Endodermal cell (in vitro differentiated cells): Measurements from ENCODE around the gene ELAVL2. TPM values are rescaled to one million over a fixed set of nuclear protein-coding genes. Genes with fewer than 3 reads are reported as not detected.

ENCODE experiments used
- DNase-seq: peaks from one replicate; pipeline ENCODE4 v3.0.0-alpha.2; 2017
- H3K27ac ChIP-seq: 2 replicates; pipeline ENCODE4 v1.5.1; 2013; ENCODE audit warnings: mild to moderate bottlenecking, low read depth, low read length, moderate library complexity
- H3K27me3 ChIP-seq: 2 replicates; pipeline ENCODE4 v1.6.1; 2013; ENCODE audit warnings: mild to moderate bottlenecking, low read length, moderate library complexity; ENCODE audit not compliant: insufficient read depth, control insufficient read depth, poor library complexity, severe bottlenecking
- H3K36me3 ChIP-seq: 2 replicates; pipeline ENCODE4 v1.7.0; 2013; ENCODE audit warnings: mild to moderate bottlenecking, low read length, moderate library complexity; ENCODE audit not compliant: control insufficient read depth, insufficient read depth
- H3K4me1 ChIP-seq: one replicate; pipeline ENCODE4 v1.7.0; 2013; ENCODE audit warnings: low read length; ENCODE audit not compliant: control insufficient read depth, insufficient read depth
- H3K4me3 ChIP-seq: 2 replicates; pipeline ENCODE4 v1.5.1; 2013; ENCODE audit warnings: mild to moderate bottlenecking, low read length, moderate library complexity
- H3K9ac ChIP-seq: 2 replicates; pipeline ENCODE4 v1.6.1; 2013; ENCODE audit warnings: mild to moderate bottlenecking, low read length, moderate library complexity; ENCODE audit not compliant: poor library complexity, severe bottlenecking; ENCODE audit errors: extremely low read depth
- H3K9me3 ChIP-seq: 2 replicates; pipeline ENCODE4 v1.6.1; 2013; ENCODE audit warnings: mild to moderate bottlenecking, low read length, moderate library complexity; ENCODE audit not compliant: control insufficient read depth
- H3K27ac Mint-ChIP-seq: 2 replicates; pipeline ENCODE4 v1.8.0; 2020; ENCODE audit warnings: mixed read lengths
- H3K27me3 Mint-ChIP-seq: 2 replicates; pipeline ENCODE4 v1.8.0; 2021; ENCODE audit warnings: mild to moderate bottlenecking, mixed read lengths; ENCODE audit not compliant: insufficient read depth
- H3K36me3 Mint-ChIP-seq: 2 replicates; pipeline ENCODE4 v1.8.0; 2020; ENCODE audit warnings: low read depth, mixed read lengths
- H3K4me1 Mint-ChIP-seq: 2 replicates; pipeline ENCODE4 v1.8.0; 2020; ENCODE audit warnings: mixed read lengths
- H3K4me3 Mint-ChIP-seq: 2 replicates; pipeline ENCODE4 v1.8.0; 2020; ENCODE audit warnings: mild to moderate bottlenecking, moderate library complexity, mixed read lengths
- H3K9me3 Mint-ChIP-seq: 2 replicates; pipeline ENCODE4 v1.8.0; 2020; ENCODE audit warnings: mild to moderate bottlenecking, mixed read lengths
- CTCF ChIP-seq: fragments of 200-600 bp; sonication (generic); conservative IDR thresholded peaks from 2 replicates; pipeline ENCODE4 v1.5.0; 2021; ENCODE audit warnings: antibody characterized with exemption, mild to moderate bottlenecking
- WGBS, 2 experiments: methylation state at CpG; one replicate each; pipeline versions ENCODE4 v1.1.5 to v1.1.7; 2013; ENCODE audit warnings: missing lambda C conversion rate in 2 of 2, mixed read lengths in 1 of 2; ENCODE audit not compliant: insufficient coverage in 1 of 2, insufficient read length in 1 of 2; 5-methylcytosine and 5-hydroxymethylcytosine counted together
- total RNA-seq, 2 donors: library from RNA; stranded (reverse); fragmentation: NEBNext Ultra II Directional in 1 of 2; extraction: Animal tissue kit (Norgen Biotek cat#: 25700) in 1 of 2; gene quantifications; 2 replicates in 1 of 2; 3 replicates in 1 of 2; pipeline ENCODE4 v1.2.1, GENCODE V29; 2021

The ELAVL2 gene
- total RNA-seq, 2 donors from 2014 or later, result 4.7 to 6.2 TPM

- peak; percentile 47 for DNase-seq
- H3K36me3 ChIP-seq, result no peaks in the 10 kb centered on the region
- Mint-ChIP-seq H3K4me3 (no peak overlapping the region), H3K4me1 (peaks cover 13% of the 10 kb centered on the region), H3K9me3 (no peaks in the 10 kb centered on the region), H3K36me3 (no peaks in the 10 kb centered on the region), H3K27ac (no peak overlapping the region), H3K27me3 (peaks cover 28% of the 10 kb centered on the region)
- no peaks in the 10 kb centered on the region for H3K4me1 ChIP-seq
- no peaks in the 10 kb centered on the region for H3K9me3 ChIP-seq
- H3K9ac ChIP-seq, result no peak overlapping the region
- H3K4me3 ChIP-seq, result peak overlapping the region; percentile 85
- TF ChIP-seq CTCF, result no peak
- 5 to 6% methylated on average over 15 to 36 of the region's 36 CpGs for WGBS, 2 experiments
- peak overlapping the region; percentile 5 for H3K27ac ChIP-seq
- peaks cover 86% of the 10 kb centered on the region for H3K27me3 ChIP-seq
These were observed 1.8 kb downstream of the ELAVL2 start for GRCh38 chr9:23823986-23824829.

GRCh38 chr9:23823269-23823668 is 2.8 kb downstream of the ELAVL2 start:
- Histone ChIP-seq H3K36me3 (no peaks in the 10 kb centered on the region), H3K27me3 (peaks cover 78% of the 10 kb centered on the region), H3K4me1 (no peaks in the 10 kb centered on the region), H3K9me3 (no peaks in the 10 kb centered on the region), H3K9ac (no peak overlapping the region), H3K27ac (no peak overlapping the region), H3K4me3 (no peak overlapping the region)
- Mint-ChIP-seq H3K27ac (no peak overlapping the region), H3K4me1 (peaks cover 22% of the 10 kb centered on the region), H3K36me3 (no peaks in the 10 kb centered on the region), H3K4me3 (no peak overlapping the region), H3K27me3 (peaks cover 26% of the 10 kb centered on the region), H3K9me3 (no peaks in the 10 kb centered on the region)
- TF ChIP-seq CTCF, result no peak
- WGBS, 2 experiments, result 24 to 28% methylated on average over 7 to 11 of the region's 11 CpGs
- DNase-seq, result no peak

GRCh38 chr9:23822261-23823169 is 3.5 kb downstream of the ELAVL2 start:
- Histone ChIP-seq H3K9me3 (no peaks in the 10 kb centered on the region), H3K36me3 (no peaks in the 10 kb centered on the region), H3K27ac (no peak overlapping the region), H3K9ac (no peak overlapping the region), H3K27me3 (peaks cover 78% of the 10 kb centered on the region), H3K4me1 (no peaks in the 10 kb centered on the region), H3K4me3 (peak overlapping the region; percentile 78)
- H3K36me3 Mint-ChIP-seq, result no peaks in the 10 kb centered on the region
- peak overlapping the region; percentile 70 for H3K4me3 Mint-ChIP-seq
- no peaks in the 10 kb centered on the region for H3K9me3 Mint-ChIP-seq
- peaks cover 22% of the 10 kb centered on the region for H3K4me1 Mint-ChIP-seq
- no peak for TF ChIP-seq CTCF
- 1% methylated on average over 24 to 46 of the region's 46 CpGs for WGBS, 2 experiments
- H3K27ac Mint-ChIP-seq, result no peak overlapping the region
- peaks cover 26% of the 10 kb centered on the region for H3K27me3 Mint-ChIP-seq
- DNase-seq, result peak; percentile 63
